CD14-positive monocyte (primary cell): Measurements from ENCODE around the gene TBC1D22A. TPM values are rescaled to one million over a fixed set of nuclear protein-coding genes. Genes with fewer than 3 reads are reported as not detected.
"Not testable (repeated sequence)": the region's sequence is repeated elsewhere in the genome, so short reads cannot be mapped to it uniquely, and the experiment has no call there.

Source experiments
- DNase-seq, 3 donors: peaks; one replicate each; pipeline ENCODE4 v3.0.0-alpha.2; 2011 to 2022
- H2AFZ ChIP-seq: 2 replicates; pipeline ENCODE4 v1.6.0; 2012; ENCODE audit warnings: mild to moderate bottlenecking, low read depth, low read length, inconsistent platforms; ENCODE audit not compliant: insufficient read depth, poor library complexity, severe bottlenecking
- H3K27ac ChIP-seq, 2 donors: 1 replicate in 1 of 2; 2 replicates in 1 of 2; pipeline ENCODE4 v1.5.1; 2012 to 2013; ENCODE audit warnings: low read length in 2 of 2, control low read depth in 1 of 2, inconsistent platforms in 1 of 2, low read depth in 1 of 2, mild to moderate bottlenecking in 1 of 2
- H3K27me3 ChIP-seq, 2 donors: one replicate each; pipeline versions ENCODE4 v1.6.0 to v1.6.1; 2011 to 2013; ENCODE audit warnings: low read length in 2 of 2; ENCODE audit not compliant: control insufficient read depth in 2 of 2, insufficient read depth in 2 of 2
- H3K36me3 ChIP-seq, 2 donors: replicated peaks in 1 of 2; 1 replicate in 1 of 2; 2 replicates in 1 of 2; pipeline versions ENCODE4 v1.5.1 to v1.6.1; 2012 to 2013; ENCODE audit warnings: low read length in 2 of 2, control low read depth in 1 of 2, inconsistent platforms in 1 of 2, mild to moderate bottlenecking in 1 of 2; ENCODE audit not compliant: insufficient read depth in 2 of 2, control insufficient read depth in 1 of 2
- H3K4me1 ChIP-seq, 2 donors: 1 replicate in 1 of 2; 2 replicates in 1 of 2; pipeline versions ENCODE4 v1.5.1 to v1.6.1; 2012 to 2013; ENCODE audit warnings: low read length in 2 of 2, control low read depth in 1 of 2, inconsistent platforms in 1 of 2, mild to moderate bottlenecking in 1 of 2, moderate library complexity in 1 of 2; ENCODE audit not compliant: insufficient read depth in 2 of 2, control insufficient read depth in 1 of 2
- H3K4me2 ChIP-seq: replicated peaks from 2 replicates; pipeline ENCODE3; 2012; ENCODE audit warnings: low read length, moderate library complexity, mild to moderate bottlenecking; ENCODE audit not compliant: poor library complexity, severe bottlenecking; ENCODE audit errors: extremely low read depth
- H3K4me3 ChIP-seq, 3 experiments: fragments of 200-600 bp in 1 of 3; sonication (generic) in 1 of 3; replicated peaks in 1 of 3; 1 replicate in 2 of 3; 2 replicates in 1 of 3; pipeline ENCODE4 v1.5.1; 2011 to 2013; ENCODE audit warnings: low read length in 3 of 3, mild to moderate bottlenecking in 3 of 3, control low read depth in 2 of 3, low read depth in 2 of 3, inconsistent platforms in 1 of 3, moderate library complexity in 1 of 3
- H3K79me2 ChIP-seq: 2 replicates; pipeline ENCODE4 v1.6.0; 2012; ENCODE audit warnings: mild to moderate bottlenecking, control low read depth, inconsistent platforms, low read length, moderate library complexity; ENCODE audit not compliant: insufficient read depth
- H3K9ac ChIP-seq: 2 replicates; pipeline ENCODE4 v1.6.0; 2017; ENCODE audit warnings: low read length, mild to moderate bottlenecking; ENCODE audit not compliant: insufficient read depth, poor library complexity, severe bottlenecking
- H3K9me3 ChIP-seq, 2 donors: replicated peaks in 1 of 2; 1 replicate in 1 of 2; 2 replicates in 1 of 2; pipeline versions ENCODE4 v1.5.1 to v1.6.1; 2012 to 2013; ENCODE audit warnings: low read length in 2 of 2, control low read depth in 1 of 2; ENCODE audit not compliant: control insufficient read depth in 1 of 2, insufficient read depth in 1 of 2
- H4K20me1 ChIP-seq: 2 replicates; pipeline ENCODE4 v1.6.0; 2012; ENCODE audit warnings: mild to moderate bottlenecking, low read length, control low read depth, moderate library complexity; ENCODE audit not compliant: insufficient read depth
- H3K27ac Mint-ChIP-seq, 7 donors: one replicate each; pipeline ENCODE4 v1.8.0; 2020; ENCODE audit warnings: mild to moderate bottlenecking in 7 of 7, mixed read lengths in 7 of 7, moderate library complexity in 6 of 7, inconsistent platforms in 2 of 7
- H3K27me3 Mint-ChIP-seq, 3 donors: one replicate each; pipeline ENCODE4 v1.8.0; 2021 to 2022; ENCODE audit warnings: low read depth in 3 of 3, mild to moderate bottlenecking in 3 of 3, mixed read lengths in 3 of 3, moderate library complexity in 3 of 3, inconsistent platforms in 1 of 3
- H3K36me3 Mint-ChIP-seq, 2 donors: one replicate each; pipeline ENCODE4 v1.8.0; 2020; ENCODE audit warnings: mixed read lengths in 2 of 2, inconsistent platforms in 1 of 2, mild to moderate bottlenecking in 1 of 2
- H3K4me1 Mint-ChIP-seq: one replicate; pipeline ENCODE4 v1.8.0; 2020; ENCODE audit warnings: mild to moderate bottlenecking, mixed read lengths
- H3K4me3 Mint-ChIP-seq, 2 donors: one replicate each; pipeline ENCODE4 v1.8.0; 2020; ENCODE audit warnings: mild to moderate bottlenecking in 2 of 2, mixed read lengths in 2 of 2, moderate library complexity in 1 of 2
- H3K9me3 Mint-ChIP-seq, 7 donors: one replicate each; pipeline ENCODE4 v1.8.0; 2020 to 2022; ENCODE audit warnings: mixed read lengths in 7 of 7, mild to moderate bottlenecking in 6 of 7, moderate library complexity in 6 of 7, inconsistent platforms in 2 of 7
- CTCF ChIP-seq: fragments of 200-600 bp; IDR thresholded peaks from one replicate; pipeline ENCODE4 v1.8.0; 2022; ENCODE audit warnings: antibody characterized with exemption, mild to moderate bottlenecking
- WGBS: methylation state at CpG from one replicate; pipeline ENCODE4 v1.1.5; 2013; ENCODE audit warnings: missing lambda C conversion rate; ENCODE audit not compliant: insufficient coverage; 5-methylcytosine and 5-hydroxymethylcytosine counted together
- intact Hi-C, 2 donors: fragments of 100-400 bp; cut with micrococcal nuclease; formaldehyde crosslinking; loops; one replicate each; pipeline versions ENCODE4 v1.15.0 to v1.15.1; 2023
- polyA plus RNA-seq, 3 donors: library from polyadenylated mRNA; depleted of rRNA in 1 of 3; unstranded in 2 of 3; stranded (reverse) in 1 of 3; fragments of 300-500 nt in 2 of 3; fragments of >200 nt in 1 of 3; fragmentation: Illumina TruSeq in 2 of 3; gene quantifications; 1 replicate in 2 of 3; 2 replicates in 1 of 3; pipeline ENCODE4 v1.2.3, GENCODE V29; 2012 to 2021

The TBC1D22A gene
- polyA plus RNA-seq, 3 donors, result 25.9 to 36.2 (median 29.5) TPM

- Histone ChIP-seq H3K9ac (no peak overlapping the region), H3K27ac (no peak overlapping the region), H2AFZ (no peak overlapping the region), H3K4me3 (no peak overlapping the region), H3K4me1 (no peaks in the 10 kb centered on the region), H3K36me3 (peaks cover 9 to 41% of the 10 kb centered on the region in 2 donors), H3K9me3 (peaks cover 9 to 31% of the 10 kb centered on the region in 2 donors), H4K20me1 (no peaks in the 10 kb centered on the region), H3K27me3 (no peaks in the 10 kb centered on the region), H3K4me2 (no peak overlapping the region), H3K79me2 (no peaks in the 10 kb centered on the region)
- H3K4me1 Mint-ChIP-seq, result peaks cover 2% of the 10 kb centered on the region
- WGBS, result 100% methylated on average over 5 of the region's 9 CpGs
- TF ChIP-seq CTCF, result no peak
- H3K36me3 Mint-ChIP-seq, result peaks cover 34 to 52% of the 10 kb centered on the region in 2 donors
- no peak overlapping the region for H3K4me3 Mint-ChIP-seq
- H3K9me3 Mint-ChIP-seq, result peaks cover 6 to 20% (median 14%) of the 10 kb centered on the region in 7 donors
- no peak overlapping the region for H3K27ac Mint-ChIP-seq
- no peak for DNase-seq
- intact Hi-C loops, result no loop called here
- H3K27me3 Mint-ChIP-seq, result no peaks in the 10 kb centered on the region
These were observed 407.3 kb downstream of the TBC1D22A start for GRCh38 chr22:47169801-47170140.

DNA sequence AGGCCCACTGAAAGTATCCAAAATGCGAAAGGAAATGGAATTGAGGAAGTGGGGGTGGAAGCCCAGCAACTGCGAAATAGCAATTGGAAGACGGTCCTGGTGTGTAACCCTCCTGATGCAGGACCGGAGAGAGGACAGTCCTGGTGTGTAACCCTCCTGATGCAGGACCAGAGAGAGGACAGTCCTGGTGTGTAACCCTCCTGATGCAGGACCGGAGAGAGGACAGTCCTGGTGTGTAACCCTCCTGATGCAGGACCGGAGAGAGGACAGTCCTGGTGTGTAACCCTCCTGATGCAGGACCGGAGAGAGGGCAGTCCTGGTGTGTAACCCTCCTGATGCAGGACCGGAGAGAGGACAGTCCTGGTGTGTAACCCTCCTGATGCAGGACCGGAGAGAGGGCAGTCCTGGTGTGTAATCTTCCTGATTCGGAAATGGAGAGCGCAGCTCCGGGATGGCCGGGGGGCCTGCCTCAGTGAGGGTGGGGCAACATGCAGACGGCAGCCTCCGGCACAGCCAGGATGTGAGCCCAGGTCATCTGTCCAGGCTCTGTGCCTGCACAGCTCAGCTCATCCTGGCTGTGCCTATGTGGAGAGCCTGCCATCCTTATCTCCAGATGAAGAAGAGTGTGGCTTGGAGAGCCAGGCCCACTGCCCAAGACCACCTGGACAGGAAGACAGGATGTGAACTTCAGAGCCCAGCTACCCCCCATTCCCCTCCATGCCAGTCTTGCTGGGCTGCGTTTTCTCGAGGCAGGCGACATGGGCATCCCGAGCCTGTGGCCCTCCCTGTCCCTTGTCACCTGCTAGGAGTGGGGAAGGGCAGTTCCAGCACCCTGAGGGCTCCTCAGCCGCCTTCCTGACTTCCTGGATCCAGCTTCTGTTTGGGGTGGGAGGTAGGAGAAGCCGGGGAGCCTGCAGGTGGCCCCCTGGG lies 408.3 kb downstream of the TBC1D22A start:
- H3K4me2 ChIP-seq, H3K27ac ChIP-seq, H3K9ac ChIP-seq, H3K27me3 Mint-ChIP-seq, H2AFZ ChIP-seq, H3K27ac Mint-ChIP-seq, H3K4me1 ChIP-seq, H3K27me3 ChIP-seq, H4K20me1 ChIP-seq, H3K4me3 ChIP-seq, H3K4me3 Mint-ChIP-seq, H3K79me2 ChIP-seq, H3K4me1 Mint-ChIP-seq, DNase-seq, intact Hi-C loops: not testable (repeated sequence)
- Mint-ChIP-seq H3K36me3 (peaks cover 42 to 58% of the 10 kb centered on the region in 2 donors), H3K9me3 (peaks cover 15 to 28% (median 23%) of the 10 kb centered on the region in 7 donors)
- Histone ChIP-seq H3K36me3 (peaks cover 16 to 50% of the 10 kb centered on the region in 2 donors), H3K9me3 (peaks cover 18 to 41% of the 10 kb centered on the region in 2 donors)
- 88% methylated on average over 11 of the region's 21 CpGs for WGBS
